HG03108 (cell line): ENCODE measurements around the gene CST9.
"Not testable (repeated sequence)": the region's sequence is repeated elsewhere in the genome, so short reads cannot be mapped to it uniquely, and the experiment has no call there.

Experiments used
- ATAC-seq: cut with Tn5 transposase; IDR thresholded peaks from one replicate; pipeline ENCODE4 v1.9.1; 2021; ENCODE audit warnings: moderate library complexity; ENCODE audit not compliant: unreplicated experiment

Gene CST9

DNA sequence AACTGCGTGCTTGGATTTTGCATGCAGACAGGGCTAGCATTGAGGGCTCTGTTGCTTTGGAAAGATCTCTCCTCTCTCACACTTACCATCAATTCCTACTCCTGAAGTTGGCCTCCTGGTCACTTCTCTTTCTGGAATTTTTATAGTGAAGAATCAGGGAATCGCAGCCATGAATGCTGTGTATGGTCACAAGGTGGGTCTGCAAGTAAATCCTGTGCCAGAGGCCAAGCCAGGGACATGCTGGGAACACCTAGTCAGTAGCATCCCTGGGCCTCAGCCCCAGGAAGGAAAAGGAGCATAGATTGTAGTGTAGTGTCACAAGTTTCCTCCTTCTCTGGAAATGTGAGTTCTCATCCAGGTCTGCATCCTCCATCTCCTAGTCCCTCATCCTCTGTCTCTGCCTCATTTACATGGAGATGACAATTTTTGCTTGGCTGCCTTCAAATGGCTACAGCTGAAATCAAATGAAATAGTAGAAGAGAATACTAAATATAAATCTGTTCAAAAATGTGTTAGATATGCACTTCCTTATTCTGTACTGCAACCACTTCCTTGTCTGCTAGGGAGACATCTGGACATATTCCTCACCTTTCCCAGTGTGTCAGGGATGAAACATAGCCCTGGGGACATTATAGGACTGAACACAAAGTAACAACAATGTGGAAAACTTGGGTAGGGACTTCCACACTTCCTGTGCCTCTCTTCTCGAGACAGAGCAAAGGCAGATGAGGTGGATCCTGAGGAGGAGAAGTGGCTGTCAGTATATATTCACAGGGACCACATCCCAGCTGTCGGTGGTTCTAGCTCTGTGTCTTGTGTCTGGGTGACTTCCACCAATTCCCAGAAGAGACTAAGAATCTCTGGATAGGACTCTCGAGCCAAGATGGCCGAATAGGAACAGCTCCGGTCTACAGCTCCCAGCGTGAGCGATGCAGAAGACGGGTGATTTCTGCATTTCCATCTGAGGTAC lies 17.0 kb downstream of the CST9 start:
- ATAC-seq, result no peak

DNA sequence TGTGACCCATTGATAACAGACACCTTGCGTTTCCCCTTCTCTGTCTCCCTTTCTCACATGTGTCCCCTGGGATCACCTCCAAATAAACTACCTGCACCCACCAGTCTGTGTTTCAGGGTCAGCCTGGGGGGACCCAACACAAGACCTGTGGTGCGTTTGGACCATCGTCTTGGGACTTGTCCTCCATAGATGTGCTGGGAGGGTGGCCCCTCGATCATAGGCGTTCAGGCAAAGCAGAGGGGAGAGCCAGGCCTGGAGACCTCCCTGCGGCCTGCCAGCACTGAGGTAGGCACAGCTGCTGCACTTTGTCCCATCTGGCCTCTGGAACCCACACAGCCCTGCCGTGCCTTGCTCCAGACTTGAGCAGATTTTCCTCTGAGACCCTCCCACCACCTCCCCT lies 18.1 kb downstream of the CST9 start:
- ATAC-seq, result no peak

GRCh38 chr20:23586735-23587525 lies 18.8 kb downstream of the CST9 start:
- ATAC-seq, result no peak

GRCh38 chr20:23585808-23586734 lies 19.6 kb downstream of the CST9 start:
- no peak for ATAC-seq

GRCh38 chr20:23585449-23585807 lies 20.3 kb downstream of the CST9 start:
- ATAC-seq, result no peak

GRCh38 chr20:23584434-23585199 lies 21.1 kb downstream of the CST9 start:
- no peak for ATAC-seq

DNA sequence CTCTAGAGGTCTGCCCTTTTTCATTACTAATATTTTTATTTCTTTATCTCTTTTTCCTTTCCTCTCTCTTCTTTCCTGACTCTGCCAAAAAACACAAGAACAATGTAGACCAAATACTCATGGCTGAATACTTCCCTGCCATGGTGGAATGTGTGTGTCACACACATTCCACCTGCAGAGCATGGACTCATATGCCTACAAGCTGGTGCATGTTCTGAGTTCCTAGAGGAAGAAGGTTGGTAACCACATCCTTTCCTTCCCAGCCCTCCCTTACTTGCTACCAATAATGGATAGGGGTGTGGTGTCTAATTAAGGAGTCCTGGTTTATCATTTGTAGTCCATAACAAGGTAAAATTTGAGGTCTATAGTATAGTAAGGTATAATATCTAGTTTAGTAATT lies 22.2 kb downstream of the CST9 start:
- no peak for ATAC-seq

DNA sequence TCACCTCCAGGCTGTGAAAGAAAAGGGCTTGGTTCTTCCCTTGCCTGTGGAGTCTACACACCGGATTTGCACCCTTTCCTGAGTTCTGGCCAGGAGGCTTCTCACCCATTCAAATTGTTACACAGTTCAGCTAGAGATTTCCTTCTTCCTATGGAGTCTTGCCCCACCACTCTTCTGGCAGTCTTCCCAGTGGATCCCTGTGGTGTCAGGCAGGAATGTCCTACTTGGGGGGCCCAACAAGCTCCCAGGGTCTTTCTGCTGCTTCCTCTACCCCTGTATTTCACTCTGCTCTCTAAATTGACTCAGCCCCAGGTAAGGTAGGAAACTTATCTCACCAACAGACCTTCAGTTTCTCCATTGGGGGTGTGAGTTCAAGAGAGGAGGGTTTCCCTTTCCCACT lies 23.4 kb downstream of the CST9 start:
- no peak for ATAC-seq

DNA sequence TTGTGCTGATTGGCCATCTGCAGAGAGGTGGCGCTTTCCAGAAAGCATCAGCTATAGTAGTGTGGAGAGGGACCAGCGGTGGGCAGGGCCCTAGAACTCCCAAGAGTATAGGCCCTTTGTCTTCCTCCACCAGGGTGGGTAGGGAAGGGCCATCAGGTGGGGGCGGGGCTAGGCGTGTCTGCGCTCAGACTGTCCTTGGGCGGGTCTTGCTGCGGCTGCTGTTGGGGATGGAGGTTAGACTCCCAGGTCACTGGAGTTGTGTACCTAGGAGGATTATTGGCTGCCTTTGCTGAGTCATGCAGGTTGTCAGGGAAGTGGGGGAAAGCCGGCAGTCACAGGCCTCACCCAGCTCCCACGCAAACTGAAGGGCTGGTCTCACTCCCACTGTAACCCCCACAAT lies 23.9 kb downstream of the CST9 start:
- ATAC-seq, result not testable (repeated sequence)

- ATAC-seq, result no peak
Measured at GRCh38 chr20:23574977-23575376, 30.7 kb downstream of the CST9 start.

- no peak for ATAC-seq
Measured at GRCh38 chr20:23570178-23570760, 35.4 kb downstream of the CST9 start.

DNA sequence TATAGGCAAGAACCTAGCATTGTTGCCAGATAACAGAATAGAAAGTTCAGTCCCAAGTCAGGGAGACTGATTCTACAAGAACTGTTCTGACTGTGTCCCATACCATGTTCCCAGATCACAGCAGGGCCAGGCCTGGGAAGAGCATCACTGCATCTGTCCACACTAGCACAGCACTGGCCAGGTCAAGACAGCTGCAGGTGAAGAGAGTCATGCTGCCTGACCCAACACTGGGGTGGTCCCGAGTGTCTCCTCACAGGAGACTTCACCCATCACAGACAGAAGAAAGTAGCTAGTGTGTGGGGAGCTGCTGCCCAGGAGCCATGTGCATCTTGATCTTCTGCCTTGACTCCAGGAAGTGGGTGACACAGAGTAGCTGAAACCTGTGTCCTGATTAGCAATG lies 36.1 kb downstream of the CST9 start:
- ATAC-seq, result no peak

- no peak for ATAC-seq
Measured at GRCh38 chr20:23568971-23569330, 36.8 kb downstream of the CST9 start.

- no peak for ATAC-seq
Measured at GRCh38 chr20:23568320-23568970, 37.3 kb downstream of the CST9 start, which contains the start of gene CST9L. CST9L (minus strand) TSS chr20:23568484; CDS start chr20:23568450, 34 bp downstream.

DNA sequence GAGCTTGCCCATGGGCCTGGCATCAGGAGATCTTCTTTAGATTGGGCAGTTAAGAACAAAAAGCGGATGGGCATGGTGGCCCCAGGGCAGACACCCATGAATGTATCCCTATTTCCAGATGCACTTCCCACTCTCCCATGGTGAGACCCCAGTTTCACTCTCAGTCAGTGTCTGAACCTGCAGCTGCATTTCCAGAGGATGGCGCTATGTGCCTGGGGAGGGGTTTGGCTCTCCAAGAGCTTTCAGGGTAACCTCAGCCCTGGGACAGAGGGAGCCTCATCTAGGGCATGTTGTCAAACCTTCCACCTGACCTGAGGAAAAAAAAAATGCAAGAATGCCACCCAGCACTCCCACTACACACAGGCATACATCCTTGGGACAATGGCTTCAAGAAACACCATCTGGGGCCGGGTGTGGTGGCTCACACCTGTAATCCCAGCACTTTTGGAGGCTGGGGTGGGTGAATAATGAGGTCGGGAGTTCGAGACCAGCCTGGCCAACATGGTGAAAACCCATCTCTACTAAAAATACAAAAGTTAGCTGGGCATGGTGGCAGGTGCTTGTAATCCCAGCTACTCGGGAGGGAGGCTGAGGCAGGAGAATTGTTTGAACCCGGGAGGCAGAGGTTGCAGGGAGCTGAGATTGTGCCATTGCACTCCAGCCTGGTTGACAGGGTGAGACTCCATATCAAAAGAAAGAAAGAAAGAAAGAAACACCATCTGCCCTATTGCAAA lies 39.4 kb downstream of the CST9 start:
- ATAC-seq, result no peak

DNA sequence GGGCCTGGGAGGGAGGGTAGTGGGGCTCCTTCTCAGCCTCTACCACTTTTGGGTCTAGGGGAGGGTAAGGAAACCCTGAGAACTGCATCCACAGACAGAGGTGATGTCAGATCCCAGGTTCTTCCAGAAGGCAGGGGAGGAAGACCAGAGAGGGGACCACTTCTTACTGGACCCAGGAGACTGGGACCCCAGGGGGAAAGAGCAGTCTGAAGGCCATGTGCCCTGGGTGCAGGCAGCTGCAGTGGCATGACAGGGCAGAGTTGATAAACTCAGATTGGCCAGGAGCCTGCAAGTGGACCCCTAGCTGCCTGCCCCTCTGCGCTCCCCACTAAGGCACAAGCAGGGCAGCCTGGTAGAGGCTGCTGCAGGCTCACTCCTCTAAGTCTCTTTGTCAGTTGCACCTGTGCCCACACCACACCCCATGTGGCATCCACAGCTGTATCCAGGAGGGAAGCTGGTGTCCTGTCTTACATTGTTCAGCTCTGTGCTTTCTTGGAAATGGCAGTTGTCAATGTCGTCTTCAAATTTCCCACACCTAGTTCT lies 40.1 kb downstream of the CST9 start:
- ATAC-seq, result no peak

DNA sequence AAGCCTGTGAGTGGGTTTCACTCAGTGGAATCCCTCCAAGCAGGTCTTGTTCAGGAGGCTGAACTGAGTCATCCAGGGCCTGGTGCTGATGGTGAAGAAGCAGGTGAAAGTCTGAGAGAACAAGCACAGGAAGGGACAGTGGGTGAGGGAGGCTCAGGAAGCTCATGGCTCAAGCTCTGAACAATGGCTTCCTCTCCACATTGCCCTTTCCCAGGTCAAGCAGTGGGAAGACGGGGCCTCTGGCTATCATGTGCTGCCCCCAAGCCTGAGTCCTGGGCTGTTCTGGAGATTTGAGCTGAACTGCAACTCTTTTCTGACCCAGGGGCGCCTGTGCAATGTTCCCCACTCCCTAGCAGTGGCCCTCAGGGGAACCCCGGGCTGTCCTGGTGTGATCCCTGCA lies 40.8 kb downstream of the CST9 start:
- no peak for ATAC-seq

DNA sequence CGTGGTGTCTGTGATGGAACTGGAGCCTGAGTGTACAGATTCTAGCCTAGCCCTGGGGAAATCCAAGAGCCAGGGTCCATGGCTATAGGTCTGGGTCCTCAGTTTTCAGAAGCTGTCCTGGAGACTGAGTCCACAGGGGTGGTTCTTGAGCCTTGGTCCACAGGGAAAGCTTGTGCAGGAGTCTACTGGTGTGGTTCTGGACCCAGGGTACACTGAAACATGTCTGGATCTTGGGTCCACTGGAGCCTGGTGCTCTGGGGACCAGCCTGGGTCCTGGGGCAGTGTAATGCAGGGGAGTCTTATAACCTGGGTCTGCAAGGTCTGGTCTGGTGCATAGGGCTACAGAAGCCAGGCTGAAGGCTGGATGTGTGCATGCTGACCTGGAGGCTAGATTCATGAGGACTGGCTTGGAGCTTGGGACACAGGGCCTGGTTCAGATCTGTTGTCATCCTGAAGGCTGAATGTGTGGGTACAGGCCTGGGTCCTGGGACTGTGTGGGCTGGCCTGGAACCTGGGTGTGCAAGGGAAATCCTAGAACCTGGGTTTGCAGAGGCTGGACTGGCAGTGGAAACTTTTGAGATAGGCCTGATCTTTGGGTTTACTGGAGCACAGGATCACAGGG lies 42.9 kb downstream of the CST9 start:
- ATAC-seq, result no peak
